Fibroblast of skin of scalp (primary cell): ENCODE data around the gene NUDCD2.
"Not testable (repeated sequence)": the region's sequence is repeated elsewhere in the genome, so short reads cannot be mapped to it uniquely, and the experiment has no call there.

Source experiments
- DNase-seq: peaks from one replicate; pipeline ENCODE4 v3.0.0-alpha.2; 2013

Gene NUDCD2

GRCh38 chr5:163424836-163425235 lies 35.1 kb downstream of the NUDCD2 start:
- DNase-seq, result no peak

DNA sequence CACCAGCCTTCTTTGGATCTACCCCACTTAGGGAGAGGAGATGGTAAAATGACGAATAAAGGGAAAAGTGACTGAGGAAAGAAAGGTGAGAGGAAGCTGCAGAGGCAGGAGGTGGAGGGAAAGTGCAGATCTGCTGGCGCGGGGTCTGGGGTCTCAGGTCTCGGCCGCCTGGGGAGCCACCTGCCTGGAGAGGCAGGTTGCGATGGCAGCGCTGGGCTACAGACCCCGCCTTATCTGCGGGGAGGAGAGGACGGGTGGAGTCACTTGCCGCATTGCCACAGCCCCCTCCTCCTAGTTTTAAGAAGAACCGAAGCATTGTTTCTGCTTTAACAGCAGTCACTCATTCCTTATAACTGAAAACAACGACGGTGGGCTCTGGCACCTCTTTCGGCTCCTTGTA lies 44.2 kb downstream of the NUDCD2 start:
- not testable (repeated sequence) for DNase-seq

GRCh38 chr5:163410505-163410904 lies 49.4 kb downstream of the NUDCD2 start:
- no peak for DNase-seq

GRCh38 chr5:163409384-163409783 lies 50.5 kb downstream of the NUDCD2 start:
- no peak for DNase-seq

DNA sequence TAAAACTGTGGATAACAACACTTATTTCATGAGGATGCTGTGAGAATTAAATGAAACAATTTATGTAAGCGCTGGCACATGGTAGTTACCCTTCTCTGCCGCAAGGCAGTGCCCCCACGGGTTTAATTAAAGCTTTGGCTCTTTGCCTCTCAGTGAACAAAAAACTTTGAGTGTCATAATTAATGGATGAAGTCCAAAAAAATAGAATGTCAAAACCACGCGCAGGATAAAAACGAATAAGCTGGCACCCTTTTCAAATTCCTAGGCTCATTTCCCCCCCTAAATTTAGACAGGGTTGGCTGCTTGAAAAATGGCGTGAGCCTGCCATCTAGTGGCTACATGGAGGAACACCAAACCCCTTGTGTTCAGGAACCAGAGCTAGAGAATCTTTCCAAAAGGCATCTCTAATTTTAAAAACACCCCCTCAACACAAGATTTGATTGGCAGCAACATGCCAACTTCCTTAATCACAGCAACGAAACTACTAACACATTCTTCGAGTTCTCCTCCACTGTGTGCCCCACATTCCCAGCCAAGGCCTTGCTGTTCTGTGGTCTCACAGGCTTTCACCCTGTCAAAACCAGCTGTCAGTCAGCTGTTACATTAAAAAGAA lies 51.5 kb downstream of the NUDCD2 start:
- peak; percentile 72 for DNase-seq

DNA sequence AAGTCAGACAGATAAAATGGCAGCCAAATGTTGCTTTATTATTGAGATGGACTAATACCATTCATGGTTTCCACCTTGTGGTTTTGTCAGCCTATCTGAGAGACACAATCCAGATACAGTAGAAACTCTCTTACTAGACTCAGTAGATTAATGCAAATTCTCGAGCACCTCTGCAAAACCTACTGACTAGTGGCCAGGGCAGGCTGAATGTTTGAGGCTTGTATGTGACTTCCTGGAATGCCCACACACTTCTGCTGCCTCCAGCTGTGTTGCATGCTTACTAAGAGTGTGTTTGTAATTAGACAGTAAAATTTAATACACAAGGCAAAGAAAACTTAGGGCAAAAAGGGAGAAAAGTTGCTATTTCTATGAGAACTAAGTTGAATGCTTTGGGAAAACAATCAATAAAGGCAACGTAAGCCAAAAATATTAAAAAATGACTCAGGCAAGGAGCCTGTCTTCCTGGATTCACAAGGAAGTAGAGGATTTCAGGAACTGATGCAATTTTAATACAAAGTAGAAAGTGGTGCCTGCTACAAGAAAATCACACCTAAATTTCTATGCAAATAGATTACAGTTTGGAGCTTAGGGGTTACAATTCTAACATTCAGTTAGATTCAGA lies 52.8 kb downstream of the NUDCD2 start:
- peak; percentile 33 for DNase-seq

DNA sequence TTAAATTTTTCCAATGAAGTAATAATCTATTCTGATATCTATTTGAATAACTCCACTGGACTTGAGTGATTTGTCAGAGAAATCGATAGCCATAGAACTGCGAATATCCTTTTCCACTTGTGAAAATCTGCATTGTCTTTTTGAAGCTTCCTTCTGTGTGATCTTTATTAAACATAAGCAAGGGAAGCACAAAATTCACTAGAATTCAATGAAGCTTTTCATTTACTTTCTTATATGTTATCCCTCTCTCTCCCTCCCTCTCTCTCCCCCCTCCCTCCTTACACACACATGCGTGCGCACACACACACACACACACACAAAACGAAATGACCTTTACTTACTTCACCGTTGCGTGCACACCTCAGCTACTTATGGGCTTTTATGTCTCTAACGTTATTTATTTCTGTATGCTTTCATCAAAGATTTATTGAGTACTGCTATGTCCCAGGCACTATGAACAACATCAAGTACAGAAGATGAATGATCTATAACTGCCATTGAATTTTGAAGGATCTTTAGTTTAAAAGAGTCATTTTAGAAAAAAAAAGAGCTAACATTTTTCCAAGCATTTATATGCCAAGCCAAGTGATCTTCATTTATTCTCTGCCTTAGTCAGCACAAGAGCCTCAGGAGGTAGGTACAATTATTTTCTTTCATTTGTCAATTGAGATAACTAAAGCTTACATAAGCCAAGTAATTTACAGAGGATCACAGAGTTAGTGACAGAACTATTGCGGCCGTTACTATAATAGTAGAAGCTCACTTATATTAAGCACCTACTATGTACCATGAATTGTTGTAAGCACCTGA lies 55.3 kb downstream of the NUDCD2 start:
- no peak for DNase-seq

- DNase-seq, result no peak
These were observed 57.9 kb downstream of the NUDCD2 start for GRCh38 chr5:163402007-163402406.

DNA sequence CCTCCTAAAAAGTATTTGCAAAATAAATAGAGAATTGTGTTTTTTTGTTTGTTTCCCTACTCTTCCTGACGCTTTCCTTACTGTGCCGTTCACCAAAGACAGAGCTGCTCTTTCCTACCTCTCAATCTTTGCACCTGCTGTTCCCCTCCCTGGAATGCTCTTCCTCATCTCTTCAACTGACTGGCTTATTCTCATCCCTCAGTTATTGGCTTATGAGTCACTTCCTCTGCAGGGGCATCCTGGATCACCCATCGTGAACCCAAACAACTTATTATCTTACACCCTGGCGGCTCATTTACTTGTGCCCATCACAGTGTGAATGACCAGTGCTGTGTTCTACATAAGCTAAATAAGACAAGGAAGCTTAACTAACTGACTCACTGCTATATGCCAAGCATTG lies 58.6 kb downstream of the NUDCD2 start:
- DNase-seq, result no peak

DNA sequence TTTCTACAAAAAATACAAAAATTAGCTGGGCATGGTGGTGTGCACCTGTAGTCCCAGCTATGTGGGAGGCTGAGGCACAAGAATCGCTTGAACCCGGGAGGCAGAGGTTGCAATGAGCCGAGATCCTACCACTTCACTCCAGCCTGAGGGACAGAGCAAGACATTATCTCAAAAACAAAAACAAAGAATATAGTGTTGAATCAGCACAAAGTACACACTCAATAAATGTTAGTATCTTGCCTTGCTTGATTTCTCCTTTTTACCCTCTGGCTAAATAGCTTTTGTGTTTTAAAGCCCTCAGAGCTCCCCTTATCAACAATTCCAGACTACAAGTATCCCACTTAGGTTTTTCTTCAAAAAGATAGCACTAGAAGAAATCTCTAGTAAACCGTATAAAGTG lies 60.0 kb downstream of the NUDCD2 start:
- no peak for DNase-seq

DNA sequence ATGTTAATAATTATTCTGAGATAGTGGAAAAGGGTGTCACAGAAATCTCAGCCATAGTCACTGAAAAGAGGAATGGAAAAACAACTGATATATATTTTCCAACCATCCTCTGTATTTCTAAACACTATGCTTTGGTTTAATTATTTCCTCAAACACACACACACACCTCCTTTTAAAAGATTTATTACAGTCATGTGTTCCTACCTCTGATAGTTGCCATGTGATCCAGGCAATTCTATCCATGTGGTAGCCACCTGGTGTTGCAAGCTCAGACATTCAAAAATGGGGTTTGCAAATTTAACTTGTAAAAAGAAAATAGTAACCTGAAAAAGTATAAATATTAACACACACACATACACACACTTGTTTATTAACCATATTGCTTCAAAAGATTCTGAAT lies 62.5 kb downstream of the NUDCD2 start:
- no peak for DNase-seq

DNA sequence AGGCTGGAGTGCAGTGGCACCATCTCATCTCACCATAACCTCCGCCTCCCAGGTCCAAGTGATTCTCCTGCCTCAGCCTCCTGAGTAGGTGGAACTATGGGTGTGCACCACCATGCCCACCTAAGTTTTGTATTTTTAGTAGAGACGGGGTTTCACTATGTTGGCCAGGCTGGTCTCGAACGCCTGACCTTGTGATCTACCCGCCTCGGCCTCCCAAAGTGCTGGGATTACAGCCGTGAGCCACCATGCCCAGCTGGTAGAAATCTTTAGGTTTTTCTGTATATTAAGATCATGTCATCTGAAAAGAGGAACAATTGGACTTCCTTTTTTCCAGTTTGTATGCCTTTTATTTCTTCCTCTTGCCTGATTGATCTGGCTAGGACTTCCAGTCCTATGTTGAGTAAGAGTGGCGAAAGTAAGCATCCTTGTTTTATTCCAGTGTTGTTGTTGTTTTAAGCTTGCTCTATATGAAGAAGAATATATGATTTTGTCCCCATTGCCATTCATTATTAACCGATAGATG lies 63.0 kb downstream of the NUDCD2 start:
- not testable (repeated sequence) for DNase-seq
